ENCODE data around the gene ASZ1.
"Not testable (repeated sequence)": the region's sequence is repeated elsewhere in the genome, so short reads cannot be mapped to it uniquely, and the experiment has no call there.

GRCh38 chr7:117414591-117414990 lies 12.7 kb downstream of the ASZ1 start:
- not testable (repeated sequence) for TF ChIP-seq PATZ1 (CRISPR knock-in tag; IDR thresholded peaks at IDR 0.05; ENCODE audit: borderline replicate concordance); ZNF8 (CRISPR knock-in tag; IDR thresholded peaks at IDR 0.05); POU6F1 (CRISPR knock-in tag; IDR thresholded peaks at IDR 0.05; ENCODE audit: borderline replicate concordance, low read depth); CREB5 (CRISPR knock-in tag; IDR thresholded peaks at IDR 0.05; ENCODE audit: low read depth); ESRRG (CRISPR knock-in tag; IDR thresholded peaks at IDR 0.05); ZFP30 (CRISPR knock-in tag; IDR thresholded peaks at IDR 0.05); ARNTL (CRISPR knock-in tag; IDR thresholded peaks at IDR 0.05; ENCODE audit: borderline replicate concordance, low read depth); GLIS3 (CRISPR knock-in tag; IDR thresholded peaks at IDR 0.05); RARB (CRISPR knock-in tag; IDR thresholded peaks at IDR 0.05); ISL1 (CRISPR knock-in tag; IDR thresholded peaks at IDR 0.05); SNAI2 (CRISPR knock-in tag; IDR thresholded peaks at IDR 0.05)
- TF ChIP-seq, protein P1, sequence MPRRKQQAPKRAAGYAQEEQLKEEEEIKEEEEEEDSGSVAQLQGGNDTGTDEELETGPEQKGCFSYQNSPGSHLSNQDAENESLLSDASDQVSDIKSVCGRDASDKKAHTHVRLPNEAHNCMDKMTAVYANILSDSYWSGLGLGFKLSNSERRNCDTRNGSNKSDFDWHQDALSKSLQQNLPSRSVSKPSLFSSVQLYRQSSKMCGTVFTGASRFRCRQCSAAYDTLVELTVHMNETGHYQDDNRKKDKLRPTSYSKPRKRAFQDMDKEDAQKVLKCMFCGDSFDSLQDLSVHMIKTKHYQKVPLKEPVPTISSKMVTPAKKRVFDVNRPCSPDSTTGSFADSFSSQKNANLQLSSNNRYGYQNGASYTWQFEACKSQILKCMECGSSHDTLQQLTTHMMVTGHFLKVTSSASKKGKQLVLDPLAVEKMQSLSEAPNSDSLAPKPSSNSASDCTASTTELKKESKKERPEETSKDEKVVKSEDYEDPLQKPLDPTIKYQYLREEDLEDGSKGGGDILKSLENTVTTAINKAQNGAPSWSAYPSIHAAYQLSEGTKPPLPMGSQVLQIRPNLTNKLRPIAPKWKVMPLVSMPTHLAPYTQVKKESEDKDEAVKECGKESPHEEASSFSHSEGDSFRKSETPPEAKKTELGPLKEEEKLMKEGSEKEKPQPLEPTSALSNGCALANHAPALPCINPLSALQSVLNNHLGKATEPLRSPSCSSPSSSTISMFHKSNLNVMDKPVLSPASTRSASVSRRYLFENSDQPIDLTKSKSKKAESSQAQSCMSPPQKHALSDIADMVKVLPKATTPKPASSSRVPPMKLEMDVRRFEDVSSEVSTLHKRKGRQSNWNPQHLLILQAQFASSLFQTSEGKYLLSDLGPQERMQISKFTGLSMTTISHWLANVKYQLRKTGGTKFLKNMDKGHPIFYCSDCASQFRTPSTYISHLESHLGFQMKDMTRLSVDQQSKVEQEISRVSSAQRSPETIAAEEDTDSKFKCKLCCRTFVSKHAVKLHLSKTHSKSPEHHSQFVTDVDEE (CRISPR knock-in tag; IDR thresholded peaks at IDR 0.05) = not testable (repeated sequence)

All from SK-N-SH treated with all-trans-retinoic acid at 6 μM for 48 hours (cell line).